A172 (cell line): ENCODE results near the gene GOLIM4. TPM values are rescaled to one million over a fixed set of nuclear protein-coding genes. Genes with fewer than 3 reads are reported as not detected.
A peak's percentile ranks its signal among the peaks of the same experiment; 100 is the strongest.

Experiments used
- DNase-seq: peaks from one replicate; pipeline ENCODE4 v3.0.0-alpha.2; 2015; ENCODE audit warnings: low spot score
- total RNA-seq: library from RNA; depleted of rRNA; stranded (reverse); fragments of >200 nt; shearing (Covaris generic); gene quantifications from 2 replicates; pipeline ENCODE4 v1.2.3, GENCODE V29; 2014

GOLIM4 gene
- total RNA-seq, 1 experiment from 2014 or later = 63.9 TPM

GRCh38 chr3:168097381-168097780, 1.7 kb upstream of the GOLIM4 start:
- no peak for DNase-seq

- DNase-seq = peak; percentile 87
Measured at GRCh38 chr3:168096210-168096652, 507 bp upstream of the GOLIM4 start.

GRCh38 chr3:168094877-168095610, 680 bp downstream of the GOLIM4 start:
- peak; percentile 76 for DNase-seq

GRCh38 chr3:168094580-168094876, 1.2 kb downstream of the GOLIM4 start:
- no peak for DNase-seq

GRCh38 chr3:168093790-168094189, 1.9 kb downstream of the GOLIM4 start:
- no peak for DNase-seq

- no peak for DNase-seq
Measured at GRCh38 chr3:168093229-168093628, 2.5 kb downstream of the GOLIM4 start.

GRCh38 chr3:168091941-168092340, 3.8 kb downstream of the GOLIM4 start:
- no peak for DNase-seq

GRCh38 chr3:168091302-168091858, 4.3 kb downstream of the GOLIM4 start:
- DNase-seq = no peak

GRCh38 chr3:168090306-168091085, 5.2 kb downstream of the GOLIM4 start:
- DNase-seq = no peak

GRCh38 chr3:168089179-168089771, 6.4 kb downstream of the GOLIM4 start:
- DNase-seq = no peak

- DNase-seq = peak; percentile 23
Measured at GRCh38 chr3:168088106-168088720, 7.5 kb downstream of the GOLIM4 start.

GRCh38 chr3:168087539-168087938, 8.2 kb downstream of the GOLIM4 start:
- DNase-seq = no peak

GRCh38 chr3:168086541-168087260, 9.0 kb downstream of the GOLIM4 start:
- DNase-seq = no peak

GRCh38 chr3:168085491-168086119, 10.1 kb downstream of the GOLIM4 start:
- DNase-seq = no peak

GRCh38 chr3:168083906-168084305, 11.8 kb downstream of the GOLIM4 start:
- no peak for DNase-seq

- no peak for DNase-seq
Measured at GRCh38 chr3:168081856-168082255, 13.9 kb downstream of the GOLIM4 start.

GRCh38 chr3:168081171-168081771, 14.5 kb downstream of the GOLIM4 start:
- no peak for DNase-seq

- no peak for DNase-seq
Measured at GRCh38 chr3:168080499-168081170, 15.1 kb downstream of the GOLIM4 start.

- no peak for DNase-seq
Measured at GRCh38 chr3:168080022-168080421, 15.7 kb downstream of the GOLIM4 start.

- no peak for DNase-seq
Measured at GRCh38 chr3:168077091-168077490, 18.6 kb downstream of the GOLIM4 start.
